ENCODE data around the gene DYRK1A. TPM values are rescaled to one million over a fixed set of nuclear protein-coding genes. Genes with fewer than 3 reads are reported as not detected.

Gene DYRK1A
- total RNA-seq, 1 donor from 2014 or later, result 64.6 TPM

- no peak overlapping the region for H3K27ac ChIP-seq (replicated peaks)
- intact Hi-C loops (cut with micrococcal nuclease), result no loop called here
- no peaks in the 10 kb centered on the region for H3K36me3 ChIP-seq
- TF ChIP-seq, protein P1, sequence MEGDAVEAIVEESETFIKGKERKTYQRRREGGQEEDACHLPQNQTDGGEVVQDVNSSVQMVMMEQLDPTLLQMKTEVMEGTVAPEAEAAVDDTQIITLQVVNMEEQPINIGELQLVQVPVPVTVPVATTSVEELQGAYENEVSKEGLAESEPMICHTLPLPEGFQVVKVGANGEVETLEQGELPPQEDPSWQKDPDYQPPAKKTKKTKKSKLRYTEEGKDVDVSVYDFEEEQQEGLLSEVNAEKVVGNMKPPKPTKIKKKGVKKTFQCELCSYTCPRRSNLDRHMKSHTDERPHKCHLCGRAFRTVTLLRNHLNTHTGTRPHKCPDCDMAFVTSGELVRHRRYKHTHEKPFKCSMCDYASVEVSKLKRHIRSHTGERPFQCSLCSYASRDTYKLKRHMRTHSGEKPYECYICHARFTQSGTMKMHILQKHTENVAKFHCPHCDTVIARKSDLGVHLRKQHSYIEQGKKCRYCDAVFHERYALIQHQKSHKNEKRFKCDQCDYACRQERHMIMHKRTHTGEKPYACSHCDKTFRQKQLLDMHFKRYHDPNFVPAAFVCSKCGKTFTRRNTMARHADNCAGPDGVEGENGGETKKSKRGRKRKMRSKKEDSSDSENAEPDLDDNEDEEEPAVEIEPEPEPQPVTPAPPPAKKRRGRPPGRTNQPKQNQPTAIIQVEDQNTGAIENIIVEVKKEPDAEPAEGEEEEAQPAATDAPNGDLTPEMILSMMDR (IDR thresholded peaks at IDR 0.05; ENCODE audit: borderline replicate concordance), result no peak
- H3K4me3 ChIP-seq, result no peak overlapping the region
- H3K4me1 ChIP-seq, result peaks cover 86% of the 10 kb centered on the region
- H3K9me3 ChIP-seq (replicated peaks), result no peaks in the 10 kb centered on the region
- H3K27me3 ChIP-seq (ENCODE audit: low read depth), result no peaks in the 10 kb centered on the region
- DNase-seq, result no peak
Measured at GRCh38 chr21:37429356-37429755, 62.8 kb downstream of the DYRK1A start.

- Histone ChIP-seq H3K27me3 (ENCODE audit: low read depth) (no peaks in the 10 kb centered on the region), H3K36me3 (no peaks in the 10 kb centered on the region), H3K27ac (replicated peaks) (peak overlapping the region; percentile 55), H3K4me3 (no peak overlapping the region), H3K4me1 (peaks cover 86% of the 10 kb centered on the region), H3K9me3 (replicated peaks) (no peaks in the 10 kb centered on the region)
- TF ChIP-seq, protein P1 (IDR thresholded peaks at IDR 0.05; ENCODE audit: borderline replicate concordance), result no peak
- no peak for DNase-seq
- intact Hi-C loops (cut with micrococcal nuclease), result no loop called here
Measured at GRCh38 chr21:37430184-37430821, 63.7 kb downstream of the DYRK1A start.

- Histone ChIP-seq H3K36me3 (no peaks in the 10 kb centered on the region), H3K27me3 (ENCODE audit: low read depth) (no peaks in the 10 kb centered on the region), H3K4me1 (peaks cover 86% of the 10 kb centered on the region), H3K27ac (replicated peaks) (peak overlapping the region; percentile 55), H3K9me3 (replicated peaks) (no peaks in the 10 kb centered on the region), H3K4me3 (no peak overlapping the region)
- intact Hi-C loops (cut with micrococcal nuclease), result no loop called here
- no peak for DNase-seq
- TF ChIP-seq, protein P1 (IDR thresholded peaks at IDR 0.05; ENCODE audit: borderline replicate concordance), result no peak
Measured at GRCh38 chr21:37431243-37431642, 64.7 kb downstream of the DYRK1A start.

GRCh38 chr21:37432710-37433455, 66.3 kb downstream of the DYRK1A start:
- Histone ChIP-seq H3K27ac (replicated peaks) (peak overlapping the region; percentile 55), H3K4me1 (peaks cover 98% of the 10 kb centered on the region), H3K4me3 (no peak overlapping the region), H3K36me3 (no peaks in the 10 kb centered on the region), H3K9me3 (replicated peaks) (no peaks in the 10 kb centered on the region), H3K27me3 (ENCODE audit: low read depth) (no peaks in the 10 kb centered on the region)
- DNase-seq, result no peak
- intact Hi-C loops (cut with micrococcal nuclease), result no loop called here
- TF ChIP-seq, protein P1 (IDR thresholded peaks at IDR 0.05; ENCODE audit: borderline replicate concordance), result no peak

- H3K36me3 ChIP-seq, result no peaks in the 10 kb centered on the region
- H3K4me1 ChIP-seq, result peaks cover 98% of the 10 kb centered on the region
- H3K9me3 ChIP-seq (replicated peaks), result no peaks in the 10 kb centered on the region
- no peak for DNase-seq
- no peak overlapping the region for H3K4me3 ChIP-seq
- TF ChIP-seq, protein P1 (IDR thresholded peaks at IDR 0.05; ENCODE audit: borderline replicate concordance), result no peak
- peak overlapping the region; percentile 61 for H3K27ac ChIP-seq (replicated peaks)
- intact Hi-C loops (cut with micrococcal nuclease), result no loop called here
- H3K27me3 ChIP-seq (ENCODE audit: low read depth), result no peaks in the 10 kb centered on the region
Measured at GRCh38 chr21:37433456-37433840, 66.9 kb downstream of the DYRK1A start.

All from left ventricle myocardium inferior (tissue), 1 donor.